ENCODE data around the gene ESAM. TPM values are rescaled to one million over a fixed set of nuclear protein-coding genes. Genes with fewer than 3 reads are reported as not detected.

The ESAM gene
- total RNA-seq, 1 donor from 2014 or later = 1.6 TPM

DNA sequence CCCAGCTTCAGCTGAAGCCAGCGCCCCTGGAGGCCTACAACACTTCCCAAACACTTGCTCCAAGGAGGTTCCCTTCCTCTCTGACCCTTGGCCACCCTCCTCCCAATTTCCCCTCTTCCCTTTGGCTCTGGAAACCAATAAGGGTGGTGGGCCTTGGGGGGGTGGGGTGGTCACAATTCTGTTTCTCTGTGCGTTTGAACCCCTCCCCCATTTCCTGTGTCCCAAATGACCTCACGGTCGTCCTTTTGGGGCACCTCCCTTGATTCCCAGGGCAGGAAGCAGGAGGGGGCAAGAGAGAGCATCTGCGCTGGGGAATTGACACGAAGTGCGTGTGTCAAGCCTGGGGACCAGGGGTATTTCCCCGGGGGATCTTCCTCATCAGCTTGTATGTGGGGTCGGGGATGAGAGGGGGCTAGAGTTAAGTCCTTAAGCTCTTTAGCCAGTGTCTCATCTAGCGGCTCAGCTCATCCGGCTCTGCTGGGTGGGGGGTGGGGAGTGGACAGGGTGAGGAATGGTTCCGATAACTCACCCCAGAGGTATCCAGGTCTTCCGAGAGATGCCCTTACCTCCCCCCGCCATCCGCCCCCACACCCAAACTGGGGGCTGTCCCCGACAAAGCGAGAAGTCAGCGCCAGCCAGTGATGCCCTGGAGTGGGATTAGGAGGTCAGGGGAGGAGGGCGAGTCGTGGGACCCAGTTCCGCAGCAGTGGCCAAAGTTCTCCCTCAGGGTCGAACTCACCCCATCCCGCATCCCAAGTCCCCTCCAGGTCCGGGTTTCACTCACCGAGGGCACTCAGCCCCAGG lies 587 bp downstream of the ESAM start:
- no peak for DNase-seq (ENCODE audit: low spot score, unreplicated experiment)
- Mint-ChIP-seq H3K9me3 (ENCODE audit: low read depth) (no peaks in the 10 kb centered on the region), H3K27me3 (peaks cover 52% of the 10 kb centered on the region), H3K36me3 (ENCODE audit: insufficient read depth) (peaks cover 3% of the 10 kb centered on the region), H3K27ac (no peak overlapping the region), H3K4me1 (ENCODE audit: low read depth) (peaks cover 17% of the 10 kb centered on the region), H3K4me3 (ENCODE audit: low read depth) (no peak overlapping the region)
- TF ChIP-seq, protein P1, sequence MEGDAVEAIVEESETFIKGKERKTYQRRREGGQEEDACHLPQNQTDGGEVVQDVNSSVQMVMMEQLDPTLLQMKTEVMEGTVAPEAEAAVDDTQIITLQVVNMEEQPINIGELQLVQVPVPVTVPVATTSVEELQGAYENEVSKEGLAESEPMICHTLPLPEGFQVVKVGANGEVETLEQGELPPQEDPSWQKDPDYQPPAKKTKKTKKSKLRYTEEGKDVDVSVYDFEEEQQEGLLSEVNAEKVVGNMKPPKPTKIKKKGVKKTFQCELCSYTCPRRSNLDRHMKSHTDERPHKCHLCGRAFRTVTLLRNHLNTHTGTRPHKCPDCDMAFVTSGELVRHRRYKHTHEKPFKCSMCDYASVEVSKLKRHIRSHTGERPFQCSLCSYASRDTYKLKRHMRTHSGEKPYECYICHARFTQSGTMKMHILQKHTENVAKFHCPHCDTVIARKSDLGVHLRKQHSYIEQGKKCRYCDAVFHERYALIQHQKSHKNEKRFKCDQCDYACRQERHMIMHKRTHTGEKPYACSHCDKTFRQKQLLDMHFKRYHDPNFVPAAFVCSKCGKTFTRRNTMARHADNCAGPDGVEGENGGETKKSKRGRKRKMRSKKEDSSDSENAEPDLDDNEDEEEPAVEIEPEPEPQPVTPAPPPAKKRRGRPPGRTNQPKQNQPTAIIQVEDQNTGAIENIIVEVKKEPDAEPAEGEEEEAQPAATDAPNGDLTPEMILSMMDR (IDR thresholded peaks at IDR 0.05; ENCODE audit: unreplicated experiment) = no peak

DNA sequence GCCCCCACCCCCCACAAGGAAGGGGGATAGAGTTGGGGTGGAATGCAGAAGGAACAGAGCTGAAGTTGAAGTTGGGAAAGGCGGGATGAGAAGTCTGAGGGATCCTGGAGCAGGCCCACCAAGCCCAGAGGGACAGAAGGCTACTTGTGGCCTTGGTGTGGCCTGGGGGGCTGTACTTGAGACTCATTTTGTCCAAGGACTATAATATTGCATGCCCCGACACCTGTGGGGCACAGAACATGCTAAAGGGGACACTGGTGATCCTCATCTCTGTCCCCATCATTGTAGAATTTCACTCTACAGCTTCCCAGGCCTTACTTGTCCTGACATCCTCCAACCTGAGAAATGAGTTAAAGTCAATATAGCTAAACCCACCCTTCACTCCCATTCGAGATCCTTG lies 1.3 kb downstream of the ESAM start:
- TF ChIP-seq, protein P1 (IDR thresholded peaks at IDR 0.05; ENCODE audit: unreplicated experiment) = no peak
- H3K27me3 Mint-ChIP-seq = peaks cover 57% of the 10 kb centered on the region
- H3K9me3 Mint-ChIP-seq (ENCODE audit: low read depth) = no peaks in the 10 kb centered on the region
- peak overlapping the region; percentile 14 for H3K4me3 Mint-ChIP-seq (ENCODE audit: low read depth)
- DNase-seq (ENCODE audit: low spot score, unreplicated experiment) = no peak
- peaks cover 17% of the 10 kb centered on the region for H3K4me1 Mint-ChIP-seq (ENCODE audit: low read depth)
- no peak overlapping the region for H3K27ac Mint-ChIP-seq
- no peaks in the 10 kb centered on the region for H3K36me3 Mint-ChIP-seq (ENCODE audit: insufficient read depth)

DNA sequence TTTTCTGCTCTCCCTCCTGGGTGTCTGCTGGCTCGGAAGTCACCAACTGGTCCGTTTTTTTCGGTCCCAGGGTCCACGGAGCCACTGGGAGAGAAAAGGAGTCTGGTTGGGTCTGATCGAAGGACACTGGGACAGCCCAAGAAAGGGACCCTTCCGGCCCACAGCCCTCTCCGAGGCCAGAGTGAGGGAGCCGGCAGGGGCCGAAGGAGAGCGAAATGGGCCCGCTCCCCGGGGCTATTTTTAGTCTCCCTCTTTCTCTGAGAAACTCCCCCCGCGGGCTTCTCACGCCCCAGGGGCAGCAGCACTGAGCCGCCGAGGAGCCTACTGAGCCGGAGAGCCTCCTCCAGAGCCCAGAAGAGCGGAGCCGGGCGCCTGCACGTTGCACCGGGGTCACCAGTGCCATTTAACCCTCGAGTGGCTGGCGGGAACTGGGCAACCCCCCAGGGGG lies 1.9 kb downstream of the ESAM start:
- DNase-seq (ENCODE audit: low spot score, unreplicated experiment) = no peak
- Mint-ChIP-seq H3K4me3 (ENCODE audit: low read depth) (peak overlapping the region; percentile 37), H3K27ac (no peak overlapping the region), H3K4me1 (ENCODE audit: low read depth) (peaks cover 17% of the 10 kb centered on the region), H3K27me3 (peaks cover 57% of the 10 kb centered on the region), H3K9me3 (ENCODE audit: low read depth) (no peaks in the 10 kb centered on the region), H3K36me3 (ENCODE audit: insufficient read depth) (no peaks in the 10 kb centered on the region)
- TF ChIP-seq, protein P1 (IDR thresholded peaks at IDR 0.05; ENCODE audit: unreplicated experiment) = no peak

DNA sequence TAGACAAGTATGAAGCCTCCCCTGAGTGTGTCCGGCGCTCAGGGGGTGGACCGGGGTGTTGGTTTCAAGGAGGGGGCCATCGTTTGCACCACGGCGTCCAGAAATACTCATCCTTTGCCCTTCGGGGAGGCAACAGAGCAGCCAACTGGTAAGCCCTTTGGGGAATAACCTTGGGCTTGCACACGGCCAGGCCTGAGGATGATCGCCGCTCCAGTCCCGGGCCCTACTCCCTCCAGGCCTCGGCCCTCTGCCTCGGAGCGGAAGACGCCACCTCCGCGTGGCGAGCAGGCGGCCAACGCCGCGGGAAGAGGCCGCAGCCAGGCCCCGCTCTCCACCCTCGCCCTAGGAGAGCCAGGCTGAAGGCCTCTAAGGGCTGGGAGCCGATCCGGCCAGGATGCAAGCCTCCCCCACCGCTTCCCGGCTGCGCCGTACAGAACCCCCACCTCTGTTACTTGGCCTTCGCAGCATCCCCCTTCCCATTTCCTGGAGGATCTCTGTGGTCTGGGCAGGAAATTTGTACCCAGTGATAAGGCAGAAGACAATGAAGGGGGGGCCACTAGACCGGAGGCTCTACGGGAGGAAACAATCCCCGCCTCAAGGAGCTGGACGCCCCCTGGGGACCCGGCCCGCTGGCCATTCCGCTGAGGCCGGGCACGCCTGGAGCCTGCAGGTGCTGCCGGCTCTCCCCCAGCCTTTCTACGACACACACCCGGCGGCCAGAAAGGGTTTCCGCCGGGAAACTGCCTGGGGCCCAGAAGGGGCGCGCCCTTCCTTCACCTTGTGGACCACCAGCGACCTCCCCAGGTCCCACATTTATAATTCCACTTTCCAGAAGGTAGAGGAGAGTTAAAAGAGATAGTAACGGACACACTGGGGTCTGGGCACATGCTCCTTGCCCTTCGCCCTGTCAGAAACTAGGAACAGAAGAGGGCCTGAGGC lies 2.6 kb downstream of the ESAM start:
- Mint-ChIP-seq H3K9me3 (ENCODE audit: low read depth) (no peaks in the 10 kb centered on the region), H3K4me3 (ENCODE audit: low read depth) (peak overlapping the region; percentile 63), H3K27ac (no peak overlapping the region), H3K4me1 (ENCODE audit: low read depth) (peaks cover 17% of the 10 kb centered on the region), H3K27me3 (peaks cover 59% of the 10 kb centered on the region), H3K36me3 (ENCODE audit: insufficient read depth) (no peaks in the 10 kb centered on the region)
- DNase-seq (ENCODE audit: low spot score, unreplicated experiment) = no peak
- TF ChIP-seq, protein P1 (IDR thresholded peaks at IDR 0.05; ENCODE audit: unreplicated experiment) = no peak
